Stomach smooth muscle (tissue), 2 donors: ENCODE data around the gene KCNJ10.

Experiments
- H3K27ac ChIP-seq: one replicate; pipeline ENCODE4 v1.7.0; 2013; ENCODE audit warnings: mild to moderate bottlenecking, low read length, inconsistent platforms
- H3K27me3 ChIP-seq, 2 donors: one replicate each; pipeline ENCODE4 v1.7.0; 2013; ENCODE audit warnings: low read length in 2 of 2; ENCODE audit not compliant: insufficient read depth in 2 of 2, control insufficient read depth in 1 of 2
- H3K36me3 ChIP-seq, 2 donors: one replicate each; pipeline ENCODE4 v1.7.0; 2013; ENCODE audit warnings: low read length in 2 of 2; ENCODE audit not compliant: control insufficient read depth in 2 of 2, insufficient read depth in 2 of 2
- H3K4me1 ChIP-seq: one replicate; pipeline ENCODE4 v1.7.0; 2013; ENCODE audit warnings: low read length; ENCODE audit not compliant: control insufficient read depth, insufficient read depth
- H3K4me3 ChIP-seq, 2 donors: one replicate each; pipeline ENCODE4 v1.7.0; 2013; ENCODE audit warnings: low read length in 2 of 2
- H3K9ac ChIP-seq, 2 donors: one replicate each; pipeline ENCODE4 v1.7.0; 2013; ENCODE audit warnings: low read length in 2 of 2, mild to moderate bottlenecking in 1 of 2
- H3K9me3 ChIP-seq, 2 donors: one replicate each; pipeline ENCODE4 v1.7.0; 2013; ENCODE audit warnings: low read length in 2 of 2; ENCODE audit not compliant: control insufficient read depth in 2 of 2
- donor health status: healthy.
- donor health status: Pancreatic carcinoma.

Gene KCNJ10

DNA sequence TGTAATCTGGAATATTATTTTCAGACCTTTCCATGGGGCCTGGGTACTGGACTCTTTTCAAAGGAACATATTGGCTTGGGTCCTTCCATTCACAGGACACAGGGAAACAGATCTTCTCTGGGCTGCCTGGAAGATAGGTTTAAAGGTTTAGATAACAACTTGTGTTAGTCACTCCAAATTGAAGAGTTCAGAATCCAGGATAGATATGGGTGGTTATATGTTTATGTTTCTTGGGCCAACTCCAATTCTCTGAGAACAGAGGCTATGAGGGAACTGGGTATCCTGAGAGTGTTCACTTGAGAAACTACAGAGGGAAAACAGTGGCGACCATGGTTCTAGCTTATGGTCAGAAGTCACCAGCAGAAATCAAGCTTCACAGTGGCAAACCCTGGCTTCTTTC, 29.5 kb downstream of the KCNJ10 start:
- H3K9me3 ChIP-seq, result no peaks in the 10 kb centered on the region
- no peak overlapping the region for H3K4me3 ChIP-seq
- no peak overlapping the region for H3K9ac ChIP-seq
- H3K36me3 ChIP-seq, result no peaks in the 10 kb centered on the region
- H3K27me3 ChIP-seq, result peaks cover 0 to 2% of the 10 kb centered on the region in 2 donors
- no peak overlapping the region for H3K27ac ChIP-seq
- no peaks in the 10 kb centered on the region for H3K4me1 ChIP-seq

DNA sequence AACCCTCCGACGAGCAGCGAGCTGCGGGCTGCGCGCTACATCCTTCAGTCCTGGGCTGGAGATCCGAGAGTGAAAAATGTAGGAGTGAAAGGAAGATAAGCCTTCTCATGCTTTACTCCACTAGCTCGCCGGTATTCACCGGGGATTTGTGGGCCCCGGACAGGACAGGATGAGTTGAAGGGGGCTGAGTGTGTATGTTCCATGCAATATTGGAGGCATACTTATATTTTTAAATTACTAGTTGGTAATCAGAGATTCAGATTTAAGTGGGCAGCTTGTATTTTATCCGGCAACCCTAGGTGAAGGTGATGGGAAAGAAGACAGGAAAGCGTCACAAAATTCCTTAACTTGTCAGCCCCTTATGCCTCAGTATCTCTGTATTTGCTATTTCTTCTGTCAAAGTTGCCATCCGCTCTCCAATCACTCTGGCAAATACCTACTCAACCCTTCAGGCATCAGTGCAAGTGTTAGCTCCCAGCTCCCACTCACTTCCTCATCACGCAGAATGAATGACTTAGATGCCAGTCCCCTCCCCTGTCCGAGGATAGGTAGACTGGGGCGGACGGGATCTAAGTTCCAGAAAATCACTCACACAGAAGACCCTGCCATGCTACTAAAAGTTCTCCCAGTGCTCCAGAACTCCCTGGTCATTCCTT, 37.7 kb downstream of the KCNJ10 start:
- Histone ChIP-seq H3K27ac (peak overlapping the region; percentile 37), H3K4me1 (peaks cover 11% of the 10 kb centered on the region), H3K4me3 (peak overlapping the region; percentile 90 to 94), H3K9me3 (no peaks in the 10 kb centered on the region), H3K27me3 (no peaks in the 10 kb centered on the region), H3K36me3 (no peaks in the 10 kb centered on the region), H3K9ac (peak overlapping the region; percentile 80 to 81)

DNA sequence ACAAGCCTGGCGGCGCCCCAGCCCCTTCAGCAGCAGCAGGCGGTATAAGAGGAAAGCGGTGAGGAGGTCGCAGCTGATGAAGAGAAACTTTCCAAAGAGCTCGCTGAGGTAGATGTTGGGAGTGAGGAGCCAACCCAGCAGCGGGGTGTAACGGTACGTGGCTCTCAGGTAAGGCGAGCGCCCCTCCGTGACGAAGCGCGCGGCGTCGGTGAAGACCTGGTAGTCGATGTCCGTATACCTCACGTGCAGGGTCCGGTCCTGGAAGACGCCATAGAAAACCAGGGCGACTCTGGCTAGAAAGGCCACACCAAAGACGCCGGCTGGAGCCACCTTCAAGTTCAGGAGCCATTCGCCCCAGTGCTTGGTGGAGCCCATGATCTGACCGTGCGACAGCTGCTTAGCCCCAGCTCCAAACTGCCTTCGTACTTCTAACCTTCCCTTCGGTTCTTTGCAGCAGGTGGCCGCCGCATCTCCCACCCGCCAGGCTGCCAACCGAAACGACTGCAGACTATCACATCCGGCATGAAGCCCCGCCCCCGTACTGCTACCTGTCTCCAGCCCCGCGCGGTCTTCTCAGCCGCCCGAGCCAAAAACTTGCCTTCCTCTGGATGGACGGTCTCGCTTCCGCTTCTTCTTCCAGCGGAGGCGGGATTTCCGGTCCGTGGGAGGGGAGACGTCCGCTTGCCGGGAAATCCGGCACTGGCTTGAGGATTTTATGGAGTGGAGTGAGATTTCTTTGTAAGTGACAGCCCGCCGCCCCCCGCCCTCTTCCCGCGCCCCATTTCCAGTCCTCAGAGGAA, 38.4 kb downstream of the KCNJ10 start, which contains the start of gene PIGM:
PIGM (minus strand) TSS at position 626 of the 800 bp plus-strand sequence; CDS start at position 375, 251 bp downstream.
- peaks cover 11% of the 10 kb centered on the region for H3K4me1 ChIP-seq
- H3K9me3 ChIP-seq, result no peaks in the 10 kb centered on the region
- H3K27ac ChIP-seq, result peak within 1 kb of the TSS; percentile 37
- no peaks in the 10 kb centered on the region for H3K27me3 ChIP-seq
- H3K9ac ChIP-seq, result peak within 1 kb of the TSS; percentile 80 to 81
- no peaks in the 10 kb centered on the region for H3K36me3 ChIP-seq
- H3K4me3 ChIP-seq, result peak within 1 kb of the TSS; percentile 90 to 94

DNA sequence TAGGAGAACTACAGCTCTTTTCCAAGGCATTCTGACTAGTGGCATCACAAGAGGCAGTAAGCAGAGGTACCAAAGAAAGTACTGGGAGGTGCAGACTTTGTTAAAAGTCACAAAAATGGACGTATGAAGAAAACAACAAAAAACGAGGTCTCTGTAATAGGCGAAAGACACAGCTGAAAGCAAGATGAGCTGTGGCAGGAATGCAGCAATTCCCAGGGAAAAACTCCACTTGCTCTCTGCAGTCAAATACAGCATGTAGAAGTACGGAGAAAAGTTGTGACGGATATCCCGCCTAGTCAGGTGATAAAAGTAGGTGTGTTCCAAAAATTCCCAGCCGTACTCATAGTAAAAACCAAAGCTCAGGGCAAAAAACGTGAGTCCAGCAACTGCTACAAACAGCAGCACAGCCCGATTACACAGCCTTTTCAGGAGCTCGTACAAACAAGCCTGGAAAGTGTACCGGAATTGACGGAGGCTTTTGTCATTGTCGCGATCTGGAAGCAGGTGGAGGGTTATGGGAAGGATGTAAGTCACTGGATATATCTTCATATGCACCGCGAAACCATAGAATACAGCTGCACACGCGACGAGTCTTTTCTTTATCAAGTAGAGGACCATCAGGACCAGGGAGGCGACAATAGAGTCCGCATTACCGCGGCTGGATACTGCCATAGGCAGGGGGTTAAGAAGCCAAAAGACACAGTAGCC, 39.1 kb downstream of the KCNJ10 start:
- H3K27ac ChIP-seq, result no peak overlapping the region

DNA sequence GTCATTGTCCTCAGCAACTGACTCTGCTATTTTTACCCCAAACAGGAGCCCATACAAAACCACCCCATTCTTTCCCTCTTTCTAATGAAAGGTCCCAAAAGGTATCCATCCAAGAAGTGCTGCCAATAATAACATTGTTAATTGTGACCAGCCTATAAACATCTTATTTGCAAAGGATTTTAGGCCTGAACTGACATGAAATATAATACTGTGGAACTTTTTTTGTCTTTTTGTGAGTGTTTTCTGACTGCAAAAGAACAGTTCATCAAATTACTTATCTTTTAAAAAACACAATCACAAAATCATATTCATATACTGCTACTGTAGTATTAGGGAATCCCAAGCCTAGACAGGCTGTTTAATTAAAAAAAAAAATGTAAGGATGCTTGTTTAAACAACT, 41.5 kb downstream of the KCNJ10 start:
- Histone ChIP-seq H3K9me3 (no peaks in the 10 kb centered on the region), H3K9ac (no peak overlapping the region), H3K27ac (no peak overlapping the region), H3K4me3 (no peak overlapping the region), H3K27me3 (no peaks in the 10 kb centered on the region), H3K4me1 (peaks cover 11% of the 10 kb centered on the region), H3K36me3 (no peaks in the 10 kb centered on the region)

More for the DNA sequence above, 39.1 kb downstream of the KCNJ10 start:
- H3K9me3 ChIP-seq, result no peaks in the 10 kb centered on the region
- H3K36me3 ChIP-seq, result no peaks in the 10 kb centered on the region
- H3K9ac ChIP-seq, result peak overlapping the region; percentile 71 to 81
- peaks cover 11% of the 10 kb centered on the region for H3K4me1 ChIP-seq
- H3K27me3 ChIP-seq, result no peaks in the 10 kb centered on the region
- peak overlapping the region; percentile 90 to 94 for H3K4me3 ChIP-seq

- Histone ChIP-seq H3K36me3 (no peaks in the 10 kb centered on the region), H3K9ac (no peak overlapping the region), H3K4me1 (no peaks in the 10 kb centered on the region), H3K4me3 (no peak overlapping the region), H3K9me3 (no peaks in the 10 kb centered on the region), H3K27me3 (no peaks in the 10 kb centered on the region), H3K27ac (no peak overlapping the region)
Measured at GRCh38 chr1:160025314-160025713, 44.6 kb downstream of the KCNJ10 start.

DNA sequence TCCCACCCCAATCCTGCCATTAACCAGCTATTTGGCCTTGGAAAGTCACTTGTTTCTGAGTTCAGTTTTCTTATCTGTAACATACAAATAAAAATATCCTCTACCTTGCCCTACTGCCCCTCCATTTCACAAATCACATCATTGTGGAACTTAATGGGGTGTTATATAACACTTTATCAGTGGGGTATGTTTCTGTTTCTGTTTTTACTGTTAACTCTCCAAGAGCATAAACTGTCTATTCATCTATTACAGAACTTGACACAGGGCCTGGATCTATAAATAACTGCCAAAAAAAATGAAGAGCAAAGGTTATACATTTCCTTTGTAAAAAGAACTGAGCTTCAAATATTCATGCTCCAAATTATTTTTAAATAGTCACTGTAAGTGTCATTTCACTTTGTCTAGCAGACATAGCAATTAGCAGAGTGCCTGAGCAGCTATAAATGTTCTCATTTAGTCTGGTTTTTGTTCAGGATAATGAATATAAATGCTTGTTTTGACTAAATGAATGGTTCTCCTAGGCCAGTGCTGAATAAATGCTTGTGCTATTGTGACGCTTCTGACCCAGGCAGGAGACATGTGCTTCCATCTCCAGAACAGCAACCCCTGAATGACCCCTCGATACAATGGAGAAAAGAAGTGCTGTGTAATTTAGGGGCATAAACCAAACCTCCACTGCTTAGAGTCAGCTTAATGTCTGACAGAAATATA, 45.6 kb downstream of the KCNJ10 start:
- Histone ChIP-seq H3K9ac (no peak overlapping the region), H3K4me1 (no peaks in the 10 kb centered on the region), H3K4me3 (no peak overlapping the region), H3K36me3 (no peaks in the 10 kb centered on the region), H3K27me3 (no peaks in the 10 kb centered on the region), H3K27ac (no peak overlapping the region), H3K9me3 (no peaks in the 10 kb centered on the region)

- H3K9ac ChIP-seq, result no peak overlapping the region
- no peak overlapping the region for H3K4me3 ChIP-seq
- H3K36me3 ChIP-seq, result no peaks in the 10 kb centered on the region
- no peak overlapping the region for H3K27ac ChIP-seq
- H3K9me3 ChIP-seq, result no peaks in the 10 kb centered on the region
- H3K27me3 ChIP-seq, result no peaks in the 10 kb centered on the region
- H3K4me1 ChIP-seq, result no peaks in the 10 kb centered on the region
Measured at GRCh38 chr1:160022330-160023310, 47.3 kb downstream of the KCNJ10 start.

DNA sequence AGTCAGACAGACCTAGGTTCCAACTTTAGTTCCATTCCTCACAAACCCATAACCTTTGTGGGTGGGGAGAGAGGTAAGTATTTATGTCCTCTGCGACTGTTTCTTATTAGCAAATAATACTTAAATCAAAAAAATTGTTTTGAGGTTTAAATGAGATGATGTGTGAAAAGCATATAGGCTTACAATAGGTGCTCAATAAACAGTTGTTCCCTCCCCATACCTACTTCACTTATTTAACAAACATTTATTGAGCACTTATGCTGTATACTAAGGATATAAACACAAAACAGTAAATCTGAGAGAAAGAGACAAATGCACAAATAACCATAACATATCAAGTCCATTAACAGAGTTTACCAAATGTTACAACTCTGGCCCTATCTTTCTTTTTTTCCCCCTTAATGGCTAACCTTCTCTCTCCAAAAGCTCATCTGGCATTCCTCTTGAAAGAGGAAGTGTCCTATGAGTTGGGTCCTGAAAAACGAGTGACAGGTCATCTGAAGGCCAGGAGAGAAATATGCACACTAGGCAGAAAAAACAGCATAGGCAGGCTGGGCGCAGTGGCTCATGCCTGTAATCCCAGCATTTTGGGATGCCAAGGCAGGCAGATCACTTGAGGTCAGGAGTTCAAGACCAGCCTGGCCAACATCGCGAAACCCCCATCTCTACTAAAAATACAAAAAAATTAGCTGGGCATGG, 48.4 kb downstream of the KCNJ10 start:
- Histone ChIP-seq H3K9ac (no peak overlapping the region), H3K27me3 (no peaks in the 10 kb centered on the region), H3K36me3 (no peaks in the 10 kb centered on the region), H3K4me3 (no peak overlapping the region), H3K27ac (no peak overlapping the region), H3K4me1 (no peaks in the 10 kb centered on the region), H3K9me3 (no peaks in the 10 kb centered on the region)
